ENCODE data around the gene NOTCH3. TPM values are rescaled to one million over a fixed set of nuclear protein-coding genes. Genes with fewer than 3 reads are reported as not detected.
A peak's percentile ranks its signal among the peaks of the same experiment; 100 is the strongest.

Gene NOTCH3
- total RNA-seq, 6 experiments from 2014 or later, result 3.4 to 18.0 (median 13.1) TPM

DNA sequence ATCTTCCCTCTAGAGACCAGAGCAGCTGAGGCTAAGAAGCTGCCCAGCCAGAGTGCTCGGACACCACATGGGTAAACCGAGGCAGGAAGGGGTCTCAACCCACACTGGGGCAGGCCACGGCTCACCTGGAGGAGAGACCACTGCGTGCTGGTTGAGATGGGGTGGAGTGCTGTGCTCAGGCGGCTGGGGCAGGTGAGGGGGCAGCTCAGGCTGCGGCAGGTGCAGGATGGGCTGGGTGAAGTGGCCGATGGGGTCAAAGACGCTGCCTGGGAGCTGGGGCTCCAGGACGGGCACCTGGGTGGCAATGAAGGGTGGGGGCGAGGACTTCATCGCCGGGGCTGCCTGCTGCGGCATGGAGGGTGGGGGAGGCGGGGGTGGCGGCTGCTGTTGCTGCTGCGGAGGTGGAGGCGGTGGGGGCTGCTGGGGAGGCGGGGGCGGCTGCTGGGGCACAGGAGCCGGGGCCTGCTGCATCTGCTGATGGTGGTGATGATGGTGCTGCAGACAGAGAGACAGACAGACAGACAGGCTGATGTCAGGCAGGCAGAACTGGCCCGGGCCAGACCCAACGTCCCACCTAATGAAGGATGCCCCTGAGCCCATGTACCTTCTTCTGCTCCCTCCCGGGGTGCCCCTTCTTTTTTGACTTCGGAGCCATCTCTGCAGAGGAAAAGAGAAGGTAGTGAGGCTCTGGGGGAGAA lies 43.5 kb upstream of the NOTCH3 start:
- Mint-ChIP-seq H3K27me3 (ENCODE audit: insufficient read depth) (peaks cover 11% of the 10 kb centered on the region), H3K4me1 (ENCODE audit: low read depth) (peaks cover 29% of the 10 kb centered on the region), H3K4me3 (no peak overlapping the region), H3K36me3 (ENCODE audit: low read depth) (peaks cover 12% of the 10 kb centered on the region; the same call in 1 of the 2 replicates), H3K9me3 (no peaks in the 10 kb centered on the region), H3K27ac (peak overlapping the region; percentile 67; the same call in 1 of the 2 replicates)
- DNase-seq, result no peak
- TF ChIP-seq, protein P1, sequence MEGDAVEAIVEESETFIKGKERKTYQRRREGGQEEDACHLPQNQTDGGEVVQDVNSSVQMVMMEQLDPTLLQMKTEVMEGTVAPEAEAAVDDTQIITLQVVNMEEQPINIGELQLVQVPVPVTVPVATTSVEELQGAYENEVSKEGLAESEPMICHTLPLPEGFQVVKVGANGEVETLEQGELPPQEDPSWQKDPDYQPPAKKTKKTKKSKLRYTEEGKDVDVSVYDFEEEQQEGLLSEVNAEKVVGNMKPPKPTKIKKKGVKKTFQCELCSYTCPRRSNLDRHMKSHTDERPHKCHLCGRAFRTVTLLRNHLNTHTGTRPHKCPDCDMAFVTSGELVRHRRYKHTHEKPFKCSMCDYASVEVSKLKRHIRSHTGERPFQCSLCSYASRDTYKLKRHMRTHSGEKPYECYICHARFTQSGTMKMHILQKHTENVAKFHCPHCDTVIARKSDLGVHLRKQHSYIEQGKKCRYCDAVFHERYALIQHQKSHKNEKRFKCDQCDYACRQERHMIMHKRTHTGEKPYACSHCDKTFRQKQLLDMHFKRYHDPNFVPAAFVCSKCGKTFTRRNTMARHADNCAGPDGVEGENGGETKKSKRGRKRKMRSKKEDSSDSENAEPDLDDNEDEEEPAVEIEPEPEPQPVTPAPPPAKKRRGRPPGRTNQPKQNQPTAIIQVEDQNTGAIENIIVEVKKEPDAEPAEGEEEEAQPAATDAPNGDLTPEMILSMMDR (IDR thresholded peaks at IDR 0.05), result no peak

DNA sequence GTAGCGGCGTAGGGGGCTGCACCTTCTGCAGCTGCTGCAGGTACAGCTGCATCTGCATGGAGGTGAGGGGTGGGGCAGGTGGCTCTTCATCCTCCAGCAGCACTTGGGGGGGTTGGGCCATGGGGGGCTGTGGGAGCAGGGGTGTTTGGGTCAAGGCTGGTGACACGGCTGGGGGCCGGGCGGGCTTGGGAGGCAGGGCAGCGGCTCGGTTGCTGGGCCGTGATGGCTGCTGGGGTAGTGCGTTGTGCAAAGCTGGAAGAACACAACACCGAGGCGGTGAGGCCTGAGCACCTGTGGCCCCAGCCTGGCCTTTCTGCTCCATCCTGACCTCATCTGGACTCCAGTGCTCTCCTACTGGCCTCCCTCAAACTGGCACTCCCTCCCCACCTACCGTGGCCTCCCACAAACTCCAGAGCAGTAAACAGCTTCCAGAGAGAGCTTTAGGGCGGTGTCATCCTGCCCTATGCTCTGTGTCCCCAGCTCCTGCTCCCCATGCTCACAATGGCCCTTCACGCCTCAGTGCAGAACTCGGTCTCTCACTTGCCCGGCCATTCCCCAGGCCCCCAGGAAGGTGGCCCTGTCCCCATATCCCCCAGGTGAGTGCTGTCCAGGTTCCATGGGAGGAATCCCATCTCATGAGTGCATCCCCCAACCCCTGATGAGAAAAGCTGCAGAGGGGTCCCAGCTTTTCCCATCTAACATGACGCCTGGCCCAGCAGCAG lies 42.6 kb upstream of the NOTCH3 start:
- H3K9me3 Mint-ChIP-seq, result no peaks in the 10 kb centered on the region
- peaks cover 20% of the 10 kb centered on the region for H3K4me1 Mint-ChIP-seq (ENCODE audit: low read depth)
- no peak overlapping the region for H3K4me3 Mint-ChIP-seq
- H3K27ac Mint-ChIP-seq, result no peak overlapping the region
- H3K27me3 Mint-ChIP-seq (ENCODE audit: insufficient read depth), result peaks cover 11% of the 10 kb centered on the region
- no peak for DNase-seq
- TF ChIP-seq, protein P1 (IDR thresholded peaks at IDR 0.05), result no peak
- H3K36me3 Mint-ChIP-seq (ENCODE audit: low read depth), result peaks cover 12% of the 10 kb centered on the region; the same call in 1 of the 2 replicates

DNA sequence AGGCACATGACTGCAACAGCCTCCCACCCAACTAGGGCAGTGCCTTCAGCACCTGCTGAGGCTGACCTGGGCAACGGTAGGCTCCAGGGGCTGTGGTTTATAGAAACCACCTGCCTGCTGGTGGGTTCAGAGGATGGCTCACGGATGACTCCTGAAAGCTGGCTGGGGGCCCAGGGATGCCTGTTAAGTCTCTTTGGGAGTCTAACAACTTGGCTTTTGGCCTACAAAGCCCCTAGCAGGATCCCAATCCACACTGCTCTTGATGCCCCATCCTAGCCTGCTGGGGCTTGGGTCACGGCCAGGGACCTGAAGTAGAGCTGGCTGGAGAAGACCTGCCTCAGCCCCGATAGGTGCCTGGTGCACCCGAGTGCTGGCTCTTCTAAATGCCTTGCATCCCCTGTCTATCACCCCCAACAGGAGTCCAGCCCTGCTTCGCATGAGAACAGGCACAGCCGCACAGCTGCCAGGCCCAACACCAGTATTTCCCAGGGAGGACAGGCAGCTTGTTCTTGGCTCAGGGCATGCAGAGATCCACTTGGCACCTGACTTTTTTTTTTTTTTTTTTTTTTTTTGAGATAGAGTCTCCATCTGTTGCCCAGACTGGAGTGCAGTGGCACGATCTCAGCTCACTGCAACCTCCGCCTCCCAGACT lies 40.6 kb upstream of the NOTCH3 start:
- H3K27ac Mint-ChIP-seq, result no peak overlapping the region
- TF ChIP-seq, protein P1 (IDR thresholded peaks at IDR 0.05), result no peak
- H3K36me3 Mint-ChIP-seq (ENCODE audit: low read depth), result peaks cover 15% of the 10 kb centered on the region; the same call in 1 of the 2 replicates
- H3K4me3 Mint-ChIP-seq, result no peak overlapping the region
- peaks cover 11% of the 10 kb centered on the region for H3K27me3 Mint-ChIP-seq (ENCODE audit: insufficient read depth)
- DNase-seq, result no peak
- peaks cover 7% of the 10 kb centered on the region for H3K4me1 Mint-ChIP-seq (ENCODE audit: low read depth)
- no peaks in the 10 kb centered on the region for H3K9me3 Mint-ChIP-seq

DNA sequence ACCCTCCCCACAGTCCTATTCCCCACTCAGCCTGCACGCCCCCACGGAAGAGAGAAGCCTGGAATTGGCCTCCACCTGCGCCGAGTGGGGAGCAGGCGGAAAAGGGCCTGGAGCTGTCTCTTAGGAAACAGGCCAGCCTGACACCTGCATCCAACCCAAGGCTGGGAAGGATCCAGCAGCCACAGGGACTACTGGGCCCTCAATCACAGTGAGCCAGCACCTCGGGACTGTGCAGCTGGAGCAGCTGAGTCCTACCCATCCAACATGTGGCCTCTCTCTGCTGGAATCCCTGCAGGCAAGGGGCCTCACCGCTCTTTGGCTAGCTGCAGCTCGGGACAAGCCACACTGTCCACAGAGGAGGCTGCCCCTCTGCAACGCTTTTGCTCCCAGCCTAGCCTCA lies 39.7 kb upstream of the NOTCH3 start:
- Mint-ChIP-seq H3K27me3 (ENCODE audit: insufficient read depth) (peaks cover 11% of the 10 kb centered on the region), H3K4me1 (ENCODE audit: low read depth) (no peaks in the 10 kb centered on the region), H3K9me3 (no peaks in the 10 kb centered on the region), H3K27ac (no peak overlapping the region), H3K4me3 (no peak overlapping the region), H3K36me3 (ENCODE audit: low read depth) (peaks cover 17% of the 10 kb centered on the region; the same call in 1 of the 2 replicates)
- TF ChIP-seq, protein P1 (IDR thresholded peaks at IDR 0.05), result no peak
- no peak for DNase-seq

DNA sequence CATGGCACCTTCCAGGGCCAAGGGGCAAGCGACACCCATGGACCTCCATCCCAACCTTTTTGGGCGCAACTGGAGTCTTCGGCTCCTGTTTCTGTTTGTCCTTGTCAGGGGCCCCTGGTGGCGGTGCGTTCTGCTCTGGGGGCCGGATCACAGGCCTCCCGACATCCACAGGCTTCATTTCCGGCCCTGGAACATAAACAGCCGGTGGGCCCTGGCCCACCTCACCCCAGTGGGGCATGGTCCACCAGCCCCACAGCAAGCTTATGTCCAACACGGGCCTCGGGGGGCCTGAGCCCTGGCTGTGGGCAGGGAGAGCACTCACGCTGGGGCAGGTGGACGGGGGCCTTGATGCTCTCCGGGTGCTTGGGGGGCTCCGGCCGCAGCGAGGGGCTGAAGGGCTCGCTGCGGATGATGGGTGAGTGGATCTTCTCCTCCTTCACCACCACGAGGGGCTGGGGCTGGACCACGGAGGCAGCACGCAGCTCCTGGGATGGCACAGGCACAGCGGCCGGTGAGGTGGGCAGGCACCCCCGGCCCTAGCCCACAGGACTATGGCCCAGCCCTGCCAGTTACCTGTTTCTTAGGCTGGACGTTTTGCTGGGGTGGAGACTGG lies 38.6 kb upstream of the NOTCH3 start:
- H3K4me1 Mint-ChIP-seq (ENCODE audit: low read depth), result no peaks in the 10 kb centered on the region
- TF ChIP-seq, protein P1 (IDR thresholded peaks at IDR 0.05), result no peak
- H3K36me3 Mint-ChIP-seq (ENCODE audit: low read depth), result peaks cover 20% of the 10 kb centered on the region; the same call in 1 of the 2 replicates
- H3K9me3 Mint-ChIP-seq, result no peaks in the 10 kb centered on the region
- no peak overlapping the region for H3K27ac Mint-ChIP-seq
- peaks cover 14% of the 10 kb centered on the region for H3K27me3 Mint-ChIP-seq (ENCODE audit: insufficient read depth)
- no peak overlapping the region for H3K4me3 Mint-ChIP-seq
- DNase-seq, result no peak

All from HFFc6 (cell line).